CD4-positive, alpha-beta T cell treated with Interleukin-15 for 4 hours (primary cell): ENCODE measurements around the gene FOXA1.
"Not testable (repeated sequence)": the region's sequence is repeated elsewhere in the genome, so short reads cannot be mapped to it uniquely, and the experiment has no call there.

ENCODE experiments used
- DNase-seq: peaks from one replicate; pipeline ENCODE4 v3.0.0-alpha.2; 2020; ENCODE audit warnings: low spot score

The FOXA1 gene

DNA sequence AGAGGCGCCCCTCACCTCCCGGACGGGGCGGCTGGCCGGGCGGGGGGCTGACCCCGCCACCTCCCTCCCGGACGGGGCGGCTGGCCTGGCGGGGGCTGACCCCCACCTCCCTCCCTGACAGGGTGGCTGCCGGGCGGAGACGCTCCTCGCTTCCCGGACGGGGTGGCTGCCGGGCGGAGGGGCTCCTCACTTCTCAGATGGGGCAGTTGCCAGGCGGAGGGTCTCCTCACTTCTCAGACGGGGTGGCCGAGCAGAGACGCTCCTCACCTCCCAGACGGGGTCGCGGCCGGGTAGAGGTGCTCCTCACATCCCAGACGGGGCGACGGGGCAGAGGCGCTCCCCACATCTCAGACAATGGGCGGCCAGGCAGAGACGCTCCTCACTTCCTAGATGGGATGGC lies 39.5 kb downstream of the FOXA1 start:
- DNase-seq: not testable (repeated sequence)

DNA sequence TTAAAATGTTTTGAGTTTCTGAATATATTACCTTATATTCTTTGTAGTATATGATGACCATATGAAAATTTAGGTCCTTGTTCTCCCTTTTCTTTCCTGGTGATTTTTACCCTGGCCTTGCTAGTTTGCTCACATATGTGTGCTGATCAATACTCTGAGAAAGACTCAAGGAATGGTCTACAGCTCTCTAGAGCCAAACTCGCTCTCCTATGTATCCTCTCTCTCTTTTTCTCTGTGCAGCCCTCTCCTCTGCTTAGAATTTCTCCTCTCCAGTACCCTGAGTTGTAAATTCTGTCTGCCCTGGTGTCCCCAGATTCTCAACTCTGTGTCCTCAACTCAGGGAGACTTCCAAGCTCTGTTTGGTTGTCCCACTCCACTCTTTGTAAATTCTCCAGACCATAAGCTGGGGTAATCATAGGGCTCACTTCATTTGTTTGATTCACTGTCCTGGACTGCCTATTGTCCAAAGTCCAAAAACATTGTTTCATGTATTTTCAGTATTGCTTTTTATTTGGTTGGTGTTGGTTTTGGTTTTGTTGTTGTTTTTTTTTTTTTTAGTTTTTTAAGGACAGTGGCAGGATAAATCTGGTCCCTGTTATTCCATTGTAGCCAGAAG lies 41.0 kb downstream of the FOXA1 start:
- no peak for DNase-seq

DNA sequence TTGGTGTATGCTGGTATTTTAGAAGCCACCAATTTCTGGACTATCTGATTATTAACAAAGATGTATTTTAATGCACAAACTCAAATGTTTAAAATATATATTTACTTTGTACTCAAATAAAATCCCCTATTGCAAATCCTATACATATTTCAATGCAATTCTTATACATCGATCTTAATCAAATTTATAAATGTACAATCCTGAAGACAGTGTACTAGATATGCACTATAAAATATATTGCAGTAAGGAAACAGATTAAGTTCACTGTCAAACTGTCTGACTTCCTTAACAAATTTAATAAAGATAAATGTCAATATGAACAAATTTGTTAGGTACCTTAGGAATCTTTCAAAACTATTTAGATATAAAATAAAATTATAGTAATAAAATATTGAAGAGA lies 43.9 kb downstream of the FOXA1 start:
- no peak for DNase-seq

DNA sequence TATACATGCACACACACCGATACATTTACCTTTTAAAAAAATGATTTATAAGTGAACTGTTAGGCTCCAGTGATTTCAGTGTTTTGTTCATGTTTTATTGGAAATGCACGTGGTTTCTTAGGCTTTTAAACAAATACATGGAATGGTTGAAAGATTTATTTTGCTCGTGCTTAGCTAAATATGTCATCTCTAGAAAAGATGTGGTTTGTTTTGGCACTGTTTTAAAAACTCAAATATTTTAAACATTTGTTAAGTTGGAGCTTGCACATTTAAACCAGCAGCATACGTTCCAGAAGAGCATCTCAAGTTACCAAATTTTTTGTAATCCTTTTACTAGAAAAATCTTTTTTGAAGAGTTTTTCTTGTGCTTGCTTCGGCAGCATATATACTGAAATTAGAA lies 44.5 kb downstream of the FOXA1 start:
- no peak for DNase-seq

DNA sequence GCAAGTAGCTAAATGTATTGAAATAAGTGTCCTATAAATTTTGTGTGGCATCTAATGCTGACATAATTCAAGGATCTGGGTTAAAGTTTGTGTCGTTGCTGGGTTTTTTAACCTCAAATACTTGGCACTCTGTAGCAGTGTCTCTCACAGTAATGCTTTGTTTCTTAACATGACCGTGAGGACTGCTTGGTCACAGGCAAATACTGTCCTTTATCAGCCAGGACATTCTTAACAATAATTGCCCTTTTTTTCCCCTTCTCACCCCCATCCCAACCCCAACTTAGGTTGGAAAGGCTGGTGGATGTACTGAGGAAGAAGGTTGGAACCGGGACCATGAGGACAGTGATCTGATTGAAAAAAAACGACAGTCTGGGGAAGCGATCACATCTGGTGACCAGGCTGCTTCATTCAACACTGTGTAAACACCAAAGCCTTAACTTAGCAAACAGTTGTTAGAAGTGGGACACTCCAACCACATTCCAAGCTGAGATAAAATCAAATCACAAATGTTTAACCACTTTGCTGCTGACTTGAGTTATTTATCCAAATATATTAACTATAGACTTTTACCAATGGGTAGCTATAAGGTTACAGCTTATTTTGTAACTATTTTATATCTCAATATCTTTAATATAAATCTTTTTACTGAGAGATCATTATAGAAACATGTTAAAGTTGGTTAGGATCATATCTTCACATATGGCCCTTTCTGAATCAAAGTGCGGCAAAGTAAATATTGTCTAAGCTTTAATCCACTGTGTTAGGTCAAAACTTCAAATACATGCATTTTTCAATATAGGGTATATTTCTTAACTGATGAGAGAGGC lies 48.2 kb downstream of the FOXA1 start:
- no peak for DNase-seq

DNA sequence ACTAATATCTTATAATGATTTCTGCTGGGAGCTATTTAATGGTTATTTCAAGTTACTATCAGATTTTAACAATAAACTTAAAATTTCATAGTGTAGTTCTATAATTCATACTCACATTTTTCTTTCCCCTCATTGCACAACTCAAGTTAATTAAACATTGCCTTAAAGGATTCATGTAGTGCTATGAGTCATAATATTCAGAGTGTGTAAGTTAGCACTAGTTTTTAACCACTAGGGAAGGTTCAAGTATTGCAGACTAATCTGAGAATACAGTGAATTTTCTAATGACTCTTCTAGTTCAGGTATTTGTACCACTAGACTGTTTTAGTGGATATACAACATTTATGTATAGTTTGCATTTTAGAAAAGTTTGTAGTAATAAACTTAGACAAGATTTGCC lies 49.9 kb downstream of the FOXA1 start:
- DNase-seq: no peak

DNA sequence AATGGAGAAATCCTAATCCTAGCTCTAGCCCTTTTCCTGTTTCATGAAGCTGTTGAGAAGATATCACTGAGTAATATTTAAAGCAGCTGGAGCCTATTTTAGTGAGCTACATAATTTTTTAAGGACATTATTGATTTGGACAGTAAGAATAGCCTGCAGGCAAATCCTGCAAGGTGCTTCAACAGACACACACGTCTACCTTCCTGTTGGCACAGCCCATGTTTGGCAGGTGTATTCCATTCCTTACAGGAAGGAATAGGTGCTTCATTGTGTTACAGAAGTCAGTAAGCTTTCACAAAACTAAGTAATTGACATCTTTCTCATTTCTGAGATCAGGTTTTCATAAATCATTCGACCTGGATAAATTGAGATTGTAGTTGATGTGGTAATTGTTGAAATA lies 50.6 kb downstream of the FOXA1 start:
- no peak for DNase-seq

DNA sequence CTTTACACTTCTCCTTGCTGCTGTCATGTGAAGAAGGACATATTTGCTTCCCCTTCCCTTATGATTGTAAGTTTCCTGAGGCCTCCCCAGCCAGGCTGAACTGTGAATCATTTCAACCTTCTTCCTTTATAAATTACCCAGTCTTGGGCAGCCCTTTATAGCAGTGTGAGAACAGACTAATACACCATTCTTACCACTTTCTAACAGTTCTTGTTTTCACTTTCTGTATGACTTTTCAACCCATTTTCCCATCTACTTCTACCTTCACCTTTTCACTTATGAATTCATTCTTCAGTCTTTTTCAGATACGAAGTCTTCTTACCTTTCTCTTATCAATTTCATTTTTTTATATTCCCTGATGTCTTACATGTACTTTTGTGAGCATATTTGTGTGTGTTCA lies 55.1 kb downstream of the FOXA1 start:
- no peak for DNase-seq
